ENCODE measurements around the gene ST6GALNAC3.

- no peak for TF ChIP-seq CTCF (conservative IDR thresholded peaks at IDR 0.05; ENCODE audit: low read length)
- no peak for TF ChIP-seq EZH2phosphoT487 (IDR thresholded peaks at IDR 0.05; ENCODE audit: borderline replicate concordance)
Measured at GRCh38 chr1:76225526-76225925, 151.0 kb downstream of the ST6GALNAC3 start.

All from Loucy (cell line).